ENCODE measurements around the gene PRSS27.

PRSS27 gene

DNA sequence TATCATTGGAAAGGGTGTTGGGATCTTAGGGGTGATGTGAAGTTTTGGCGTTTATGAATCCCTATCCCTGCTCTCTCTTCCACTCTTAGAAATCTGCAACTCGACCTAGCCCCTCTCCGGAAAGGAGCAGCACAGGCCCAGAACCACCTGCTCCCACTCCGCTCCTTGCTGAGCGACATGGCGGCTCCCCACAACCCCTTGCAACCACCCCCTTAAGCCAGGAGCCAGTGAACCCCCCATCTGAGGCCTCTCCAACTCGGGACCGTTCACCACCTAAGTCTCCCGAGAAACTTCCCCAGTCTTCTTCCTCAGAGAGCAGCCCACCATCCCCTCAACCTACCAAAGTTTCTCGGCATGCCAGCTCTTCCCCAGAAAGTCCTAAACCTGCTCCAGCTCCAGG lies 41.4 kb upstream of the PRSS27 start:
- DNase-seq (ENCODE audit: low spot score), result no peak
- no peak for TF ChIP-seq CTCF (IDR thresholded peaks at IDR 0.05; ENCODE audit: borderline replicate concordance, control extremely low read depth, extremely low read depth, insufficient read depth, missing control alignments)
- in situ Hi-C loops (cut with MboI; ENCODE audit: low sequenced_read_pairs, unreplicated experiment), result no loop called here

- no peak for TF ChIP-seq CTCF (IDR thresholded peaks at IDR 0.05; ENCODE audit: borderline replicate concordance, control extremely low read depth, extremely low read depth, insufficient read depth, missing control alignments)
- DNase-seq (ENCODE audit: low spot score), result no peak
- in situ Hi-C loops (cut with MboI; ENCODE audit: low sequenced_read_pairs, unreplicated experiment), result no loop called here
These were observed 37.3 kb upstream of the PRSS27 start for GRCh38 chr16:2757344-2757743.

DNA sequence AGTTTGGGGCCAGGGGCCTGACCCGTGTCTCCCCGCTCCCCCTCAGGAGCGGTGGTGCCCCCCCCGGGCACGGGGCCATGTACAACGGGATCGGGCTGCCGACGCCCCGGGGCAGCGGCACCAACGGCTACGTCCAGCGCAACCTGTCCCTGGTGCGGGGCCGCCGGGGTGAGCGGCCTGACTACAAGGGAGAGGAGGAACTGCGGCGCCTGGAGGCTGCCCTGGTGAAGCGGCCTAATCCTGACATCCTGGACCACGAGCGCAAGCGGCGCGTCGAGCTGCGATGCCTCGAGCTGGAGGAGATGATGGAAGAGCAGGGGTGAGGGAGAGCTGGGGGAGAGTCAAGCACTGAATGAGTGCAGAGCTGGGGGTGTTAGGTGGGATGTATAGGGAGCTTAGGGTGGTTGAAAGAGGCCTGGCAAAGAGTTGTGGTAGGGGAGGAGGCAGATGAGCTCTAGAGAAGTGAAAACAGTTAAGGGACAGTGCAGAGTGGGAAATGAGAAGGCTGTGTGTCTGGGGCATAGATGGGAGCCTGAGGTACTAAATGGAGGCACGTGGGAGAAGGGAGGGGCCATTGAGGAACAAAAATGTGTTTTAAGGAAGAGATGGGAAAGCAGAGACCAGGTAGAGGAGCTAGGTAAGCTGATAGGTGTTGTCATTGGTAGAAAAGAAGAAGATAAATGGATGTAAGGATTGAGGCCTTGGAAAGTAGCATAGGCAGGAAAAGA lies 36.4 kb upstream of the PRSS27 start:
- TF ChIP-seq CTCF (IDR thresholded peaks at IDR 0.05; ENCODE audit: borderline replicate concordance, control extremely low read depth, extremely low read depth, insufficient read depth, missing control alignments), result no peak
- no peak for DNase-seq (ENCODE audit: low spot score)
- in situ Hi-C loops (cut with MboI; ENCODE audit: low sequenced_read_pairs, unreplicated experiment), result no loop called here

DNA sequence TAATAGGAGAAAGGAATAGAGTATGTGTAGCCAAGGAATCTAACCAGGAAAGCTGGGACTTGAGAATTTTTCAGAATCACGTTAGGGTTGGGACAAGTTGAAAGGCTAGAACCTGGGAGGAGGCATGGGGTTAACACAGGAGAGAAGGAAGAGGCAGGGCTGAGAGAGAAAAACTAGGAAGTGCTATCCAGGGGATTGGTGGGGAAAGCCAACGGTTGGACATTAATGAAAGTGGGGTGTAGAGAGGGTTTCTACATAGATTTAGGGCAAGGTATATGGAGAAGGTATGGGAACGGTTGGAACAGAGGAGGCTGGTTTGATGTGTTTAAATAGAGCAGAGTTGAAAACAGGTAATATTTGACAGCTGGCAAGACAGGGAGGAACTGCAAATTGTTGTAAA lies 35.1 kb upstream of the PRSS27 start:
- no peak for DNase-seq (ENCODE audit: low spot score)
- no peak for TF ChIP-seq CTCF (IDR thresholded peaks at IDR 0.05; ENCODE audit: borderline replicate concordance, control extremely low read depth, extremely low read depth, insufficient read depth, missing control alignments)
- in situ Hi-C loops (cut with MboI; ENCODE audit: low sequenced_read_pairs, unreplicated experiment), result no loop called here

DNA sequence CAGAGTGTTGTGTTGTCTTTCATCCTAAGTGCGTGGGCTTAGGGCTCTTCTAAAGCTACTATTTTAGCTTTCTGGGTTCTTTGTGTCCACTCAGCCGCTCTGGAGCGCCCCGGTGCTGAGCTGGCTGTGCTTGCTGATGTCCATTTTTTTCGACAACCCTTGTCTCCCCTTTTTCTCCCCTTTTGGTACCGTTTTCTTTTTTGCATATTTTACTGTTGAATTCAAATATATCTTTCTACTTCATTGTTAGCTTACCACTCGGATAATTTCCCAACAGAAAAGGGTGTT lies 33.7 kb upstream of the PRSS27 start:
- in situ Hi-C loops (cut with MboI; ENCODE audit: low sequenced_read_pairs, unreplicated experiment), result no loop called here

GRCh38 chr16:2752850-2753732 lies 33.1 kb upstream of the PRSS27 start:
- DNase-seq (ENCODE audit: low spot score), result peak; percentile 88
- in situ Hi-C loops (cut with MboI; ENCODE audit: low sequenced_read_pairs, unreplicated experiment), result no loop called here
- TF ChIP-seq CTCF (IDR thresholded peaks at IDR 0.05; ENCODE audit: borderline replicate concordance, control extremely low read depth, extremely low read depth, insufficient read depth, missing control alignments), result no peak

More for the DNA sequence above, 33.7 kb upstream of the PRSS27 start:
- DNase-seq (ENCODE audit: low spot score), result no peak
- TF ChIP-seq CTCF (IDR thresholded peaks at IDR 0.05; ENCODE audit: borderline replicate concordance, control extremely low read depth, extremely low read depth, insufficient read depth, missing control alignments), result no peak
